KBM-7 (cell line): ENCODE data around the gene MAGI2.

ENCODE experiments used
- DNase-seq: peaks from one replicate; pipeline ENCODE4 v3.0.0-alpha.2; 2015
- in situ Hi-C: fragments of 300-500 bp; cut with MboI; formaldehyde crosslinking; loops from 2 replicates; pipeline ENCODE4 v1.14.3; 2020; ENCODE audit warnings: low sequenced_read_pairs, low pct_unique_long_range_greater_than_20kb, mixed read lengths

MAGI2 gene

GRCh38 chr7:78399033-78399769 lies 1054.3 kb downstream of the MAGI2 start:
- DNase-seq: no peak
- in situ Hi-C loops: no loop called here

GRCh38 chr7:78398576-78398975 lies 1054.9 kb downstream of the MAGI2 start:
- no peak for DNase-seq
- in situ Hi-C loops: no loop called here

- in situ Hi-C loops: no loop called here
- DNase-seq: no peak
These were observed 1055.4 kb downstream of the MAGI2 start for GRCh38 chr7:78398081-78398480.

GRCh38 chr7:78396210-78396609 lies 1057.3 kb downstream of the MAGI2 start:
- in situ Hi-C loops: no loop called here
- no peak for DNase-seq

- no peak for DNase-seq
- in situ Hi-C loops: no loop called here
These were observed 1058.0 kb downstream of the MAGI2 start for GRCh38 chr7:78395298-78396036.

GRCh38 chr7:78389022-78389421 lies 1064.4 kb downstream of the MAGI2 start:
- DNase-seq: no peak

GRCh38 chr7:78386520-78386919 lies 1066.9 kb downstream of the MAGI2 start:
- in situ Hi-C loops: no loop called here
- no peak for DNase-seq

More at GRCh38 chr7:78389022-78389421, 1064.4 kb downstream of the MAGI2 start:
- in situ Hi-C loops: no loop called here

- in situ Hi-C loops: no loop called here
- no peak for DNase-seq
These were observed 1070.2 kb downstream of the MAGI2 start for GRCh38 chr7:78383096-78383880.

- DNase-seq: no peak
- in situ Hi-C loops: no loop called here
These were observed 1074.3 kb downstream of the MAGI2 start for GRCh38 chr7:78379148-78379547.

GRCh38 chr7:78377532-78377931 lies 1075.9 kb downstream of the MAGI2 start:
- in situ Hi-C loops: no loop called here
- no peak for DNase-seq

- DNase-seq: no peak
- in situ Hi-C loops: no loop called here
These were observed 1082.5 kb downstream of the MAGI2 start for GRCh38 chr7:78370936-78371335.

GRCh38 chr7:78368771-78369170 lies 1084.7 kb downstream of the MAGI2 start:
- no peak for DNase-seq
- in situ Hi-C loops: no loop called here

GRCh38 chr7:78367280-78367773 lies 1086.1 kb downstream of the MAGI2 start:
- DNase-seq: no peak
- in situ Hi-C loops: no loop called here

- no peak for DNase-seq
- in situ Hi-C loops: no loop called here
These were observed 1089.6 kb downstream of the MAGI2 start for GRCh38 chr7:78363866-78364265.

- in situ Hi-C loops: no loop called here
- no peak for DNase-seq
These were observed 1093.6 kb downstream of the MAGI2 start for GRCh38 chr7:78359836-78360235.

- DNase-seq: no peak
- in situ Hi-C loops: no loop called here
These were observed 1095.8 kb downstream of the MAGI2 start for GRCh38 chr7:78357709-78358108.

- in situ Hi-C loops: no loop called here
- no peak for DNase-seq
These were observed 1097.6 kb downstream of the MAGI2 start for GRCh38 chr7:78355834-78356233.

GRCh38 chr7:78350926-78351325 lies 1102.5 kb downstream of the MAGI2 start:
- in situ Hi-C loops: no loop called here
- DNase-seq: no peak

- in situ Hi-C loops: no loop called here
- no peak for DNase-seq
These were observed 1103.1 kb downstream of the MAGI2 start for GRCh38 chr7:78350391-78350790.

GRCh38 chr7:78346827-78347226 lies 1106.6 kb downstream of the MAGI2 start:
- no peak for DNase-seq
- in situ Hi-C loops: no loop called here
